GM19035 (cell line): ENCODE measurements around the gene RPP25L.
"Not testable (repeated sequence)": the region's sequence is repeated elsewhere in the genome, so short reads cannot be mapped to it uniquely, and the experiment has no call there.

ENCODE experiments used
- ATAC-seq: cut with Tn5 transposase; IDR thresholded peaks from one replicate; pipeline ENCODE4 v1.9.1; 2021; ENCODE audit not compliant: unreplicated experiment

Gene RPP25L

GRCh38 chr9:34611811-34612787, at the start of gene RPP25L:
TSS of gene RPP25L (minus strand) at chr9:34612097. CDS start at chr9:34611296, 801 bp downstream.
- peak; percentile 90 for ATAC-seq

- no peak for ATAC-seq
Observed at GRCh38 chr9:34659592-34660253, 47.8 kb upstream of the RPP25L start.

- ATAC-seq = no peak
Observed at GRCh38 chr9:34658461-34658860, 46.6 kb upstream of the RPP25L start.

- ATAC-seq = no peak
Observed at GRCh38 chr9:34656992-34657391, 45.1 kb upstream of the RPP25L start.

- ATAC-seq = no peak
Observed at GRCh38 chr9:34655394-34655793, 43.5 kb upstream of the RPP25L start.

GRCh38 chr9:34654323-34655051, 42.6 kb upstream of the RPP25L start:
- ATAC-seq = no peak

- no peak for ATAC-seq
Observed at GRCh38 chr9:34653151-34654072, 41.5 kb upstream of the RPP25L start.

- no peak for ATAC-seq
Observed at GRCh38 chr9:34652602-34653000, 40.7 kb upstream of the RPP25L start.

GRCh38 chr9:34651876-34652601, 40.1 kb upstream of the RPP25L start, which contains the start of gene IL11RA:
TSS of gene IL11RA (plus strand) at chr9:34652185. CDS start at chr9:34655218, 3,033 bp downstream.
- no peak for ATAC-seq

GRCh38 chr9:34651321-34651720, 39.4 kb upstream of the RPP25L start:
- ATAC-seq = no peak

- ATAC-seq = no peak
Observed at GRCh38 chr9:34650816-34651215, 38.9 kb upstream of the RPP25L start.

GRCh38 chr9:34648673-34649072, 36.8 kb upstream of the RPP25L start:
- no peak for ATAC-seq

- ATAC-seq = no peak
Observed at GRCh38 chr9:34647651-34648050, 35.8 kb upstream of the RPP25L start.

- ATAC-seq = no peak
Observed at GRCh38 chr9:34647084-34647403, 35.1 kb upstream of the RPP25L start.

- peak; percentile 91 for ATAC-seq
Observed at GRCh38 chr9:34646211-34647083, 34.5 kb upstream of the RPP25L start, which contains the start of gene GALT. TSS of gene GALT (plus strand) at chr9:34646675. CDS start at chr9:34646705, 30 bp downstream.

GRCh38 chr9:34644766-34645314, 32.9 kb upstream of the RPP25L start:
- ATAC-seq = no peak

GRCh38 chr9:34642679-34643078, 30.8 kb upstream of the RPP25L start:
- ATAC-seq = no peak

GRCh38 chr9:34639322-34639721, 27.4 kb upstream of the RPP25L start:
- not testable (repeated sequence) for ATAC-seq
